NT2/D1 (cell line): ENCODE data around the gene HMGCL.

Source experiments
- SUZ12 ChIP-seq: IDR thresholded peaks from 2 replicates; pipeline ENCODE4 v1.6.1; 2011; ENCODE audit not compliant: insufficient read length, insufficient read depth; ENCODE audit errors: extremely low read depth
- YY1 ChIP-seq: IDR thresholded peaks from 2 replicates; pipeline ENCODE4 v1.6.1; 2011; ENCODE audit not compliant: insufficient read length, insufficient read depth

GRCh38 chr1:23805025-23805424 is 20.2 kb downstream of the HMGCL start:
- TF ChIP-seq YY1 (no peak), SUZ12 (no peak)
